GM10266 (cell line): Measurements from ENCODE around the gene CRK.

Experiments
- DNase-seq: peaks from one replicate; pipeline ENCODE4 v3.0.0; 2012; ENCODE audit errors: extremely low spot score
- TF ChIP-seq, protein P1 (sequence below): IDR thresholded peaks from 2 replicates; pipeline ENCODE4 v1.5.1; 2012; ENCODE audit warnings: mild to moderate bottlenecking, low read depth; ENCODE audit not compliant: control insufficient read depth, insufficient read depth; ENCODE audit errors: missing control alignments

CRK gene

DNA sequence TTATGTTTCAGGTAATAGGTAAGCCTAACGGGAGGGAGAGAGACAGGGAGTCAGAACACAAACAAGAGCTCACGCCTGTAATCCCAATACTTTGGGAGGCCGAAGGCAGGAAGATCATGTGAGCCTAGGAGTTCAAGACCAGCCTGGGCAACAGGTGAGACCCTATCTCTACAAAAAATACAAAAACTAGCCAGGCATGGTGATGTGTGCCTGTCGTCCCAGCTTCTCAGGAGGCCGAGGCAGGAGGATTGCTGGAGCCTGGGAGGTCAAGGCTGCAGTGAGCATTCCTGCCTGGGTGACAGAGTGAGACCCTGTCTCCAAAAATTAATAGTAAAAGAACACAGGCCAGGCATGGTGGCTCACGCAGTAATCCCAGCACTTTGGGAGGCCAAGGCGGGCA, 83.4 kb downstream of the CRK start:
- TF ChIP-seq, protein P1, sequence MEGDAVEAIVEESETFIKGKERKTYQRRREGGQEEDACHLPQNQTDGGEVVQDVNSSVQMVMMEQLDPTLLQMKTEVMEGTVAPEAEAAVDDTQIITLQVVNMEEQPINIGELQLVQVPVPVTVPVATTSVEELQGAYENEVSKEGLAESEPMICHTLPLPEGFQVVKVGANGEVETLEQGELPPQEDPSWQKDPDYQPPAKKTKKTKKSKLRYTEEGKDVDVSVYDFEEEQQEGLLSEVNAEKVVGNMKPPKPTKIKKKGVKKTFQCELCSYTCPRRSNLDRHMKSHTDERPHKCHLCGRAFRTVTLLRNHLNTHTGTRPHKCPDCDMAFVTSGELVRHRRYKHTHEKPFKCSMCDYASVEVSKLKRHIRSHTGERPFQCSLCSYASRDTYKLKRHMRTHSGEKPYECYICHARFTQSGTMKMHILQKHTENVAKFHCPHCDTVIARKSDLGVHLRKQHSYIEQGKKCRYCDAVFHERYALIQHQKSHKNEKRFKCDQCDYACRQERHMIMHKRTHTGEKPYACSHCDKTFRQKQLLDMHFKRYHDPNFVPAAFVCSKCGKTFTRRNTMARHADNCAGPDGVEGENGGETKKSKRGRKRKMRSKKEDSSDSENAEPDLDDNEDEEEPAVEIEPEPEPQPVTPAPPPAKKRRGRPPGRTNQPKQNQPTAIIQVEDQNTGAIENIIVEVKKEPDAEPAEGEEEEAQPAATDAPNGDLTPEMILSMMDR: no peak
- DNase-seq: no peak

DNA sequence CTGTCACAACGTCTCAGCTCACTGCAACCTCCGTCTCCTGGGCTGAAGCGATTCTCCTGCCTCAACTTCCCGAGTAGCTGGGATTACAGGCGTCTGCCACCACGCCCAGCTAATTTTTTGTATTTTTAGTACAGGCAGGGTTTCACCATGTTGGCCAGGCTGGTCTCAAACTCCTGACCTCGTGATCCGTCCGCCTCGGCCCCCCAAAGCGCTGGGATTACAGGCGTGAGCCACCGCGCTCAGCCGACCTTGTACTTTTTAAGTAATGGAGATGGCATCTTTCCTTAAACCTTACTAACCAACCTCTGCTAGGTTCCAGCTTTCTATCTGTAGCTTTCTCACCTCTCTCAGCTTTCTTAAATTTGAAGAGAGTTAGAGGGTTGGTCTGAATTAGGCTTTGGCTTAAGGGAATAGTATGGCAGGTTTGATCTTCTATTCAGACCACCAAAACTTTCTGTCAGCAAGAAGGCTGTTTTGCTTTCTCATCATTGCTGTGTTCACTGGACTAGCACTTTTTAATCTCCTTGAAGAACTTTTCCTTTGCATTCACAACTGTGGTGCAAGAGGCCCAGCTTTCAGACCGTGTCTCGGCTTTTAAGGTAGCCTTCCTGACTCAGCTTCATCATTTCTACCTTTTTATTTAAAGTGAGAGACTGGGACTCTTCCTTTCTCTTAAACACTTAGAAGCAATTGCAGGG, 84.0 kb downstream of the CRK start:
- TF ChIP-seq, protein P1: no peak
- no peak for DNase-seq
